OCI-LY3 (cell line): ENCODE data around the gene ADNP.
A peak's percentile ranks its signal among the peaks of the same experiment; 100 is the strongest.

Experiments used
- H2AFZ ChIP-seq: fragments of 200-600, 300-600 bp; shearing (Covaris generic); 2 replicates; pipeline ENCODE4 v1.6.0; 2014; ENCODE audit warnings: antibody characterized with exemption, low read depth, low read length
- H3K27ac ChIP-seq: fragments of 200-600, 300-600 bp; sonication (generic); 2 replicates; pipeline ENCODE4 v1.5.1; 2014; ENCODE audit warnings: mild to moderate bottlenecking, low read length, moderate library complexity, mixed read lengths
- H3K27me3 ChIP-seq: fragments of 200-600, 300-600 bp; sonication (generic); 2 replicates; pipeline ENCODE4 v1.6.1; 2014; ENCODE audit warnings: low read depth, low read length, mixed read lengths
- H3K36me3 ChIP-seq: fragments of 200-600, 300-600 bp; sonication (generic); replicated peaks from 2 replicates; pipeline ENCODE3; 2014; ENCODE audit warnings: low read depth, low read length, mixed read lengths
- H3K4me1 ChIP-seq: fragments of 300-600, 200-600 bp; sonication (generic); 2 replicates; pipeline ENCODE4 v1.6.1; 2014; ENCODE audit warnings: low read length, mixed read lengths
- H3K4me2 ChIP-seq: fragments of 200-600, 300-600 bp; sonication (generic); 2 replicates; pipeline ENCODE4 v1.6.1; 2014; ENCODE audit warnings: low read length, mixed read lengths
- H3K4me3 ChIP-seq: fragments of 300-600, 200-600 bp; sonication (generic); 2 replicates; pipeline ENCODE4 v1.5.1; 2014; ENCODE audit warnings: antibody characterized with exemption, mild to moderate bottlenecking, low read length, moderate library complexity
- H3K79me2 ChIP-seq: fragments of 300-600, 200-600 bp; shearing (Covaris generic); 2 replicates; pipeline ENCODE4 v1.6.1; 2014; ENCODE audit warnings: mild to moderate bottlenecking, low read length, mixed read lengths
- H3K9ac ChIP-seq: fragments of 300-600, 200-600 bp; shearing (Covaris generic); 2 replicates; pipeline ENCODE4 v1.6.0; 2014; ENCODE audit warnings: mild to moderate bottlenecking, low read length, moderate library complexity
- H3K9me3 ChIP-seq: fragments of 200-600, 300-600 bp; shearing (Covaris generic); 2 replicates; pipeline ENCODE4 v1.6.1; 2014; ENCODE audit warnings: low read length, mixed read lengths; ENCODE audit not compliant: insufficient read depth
- H4K20me1 ChIP-seq: fragments of 200-600, 300-600 bp; sonication (generic); 2 replicates; pipeline ENCODE4 v1.6.1; 2016; ENCODE audit warnings: low read length, mixed read lengths; ENCODE audit not compliant: insufficient read depth
- EZH2phosphoT487 ChIP-seq: fragments of 200-600 bp; shearing (Covaris generic); IDR thresholded peaks from 2 replicates; pipeline ENCODE4 v1.6.1; 2018; ENCODE audit warnings: antibody characterized with exemption, mixed run types, low read depth
- TF ChIP-seq, protein P1 (sequence below): fragments of 200-600, 300-600 bp; sonication (generic); IDR thresholded peaks from 2 replicates; pipeline ENCODE4 v1.5.1; 2014; ENCODE audit warnings: antibody characterized with exemption, low read length, low read depth

The ADNP gene

GRCh38 chr20:50850721-50851286 is 80.4 kb downstream of the ADNP start:
- Histone ChIP-seq H3K4me3 (no peak overlapping the region), H2AFZ (no peak overlapping the region), H3K27me3 (no peaks in the 10 kb centered on the region), H3K4me2 (peak overlapping the region; percentile 20), H3K9me3 (no peaks in the 10 kb centered on the region), H3K4me1 (peaks cover 31% of the 10 kb centered on the region), H3K9ac (peak overlapping the region; percentile 15; the same call in 1 of the 2 replicates), H3K79me2 (no peaks in the 10 kb centered on the region), H4K20me1 (no peaks in the 10 kb centered on the region), H3K36me3 (no peaks in the 10 kb centered on the region), H3K27ac (no peak overlapping the region)
- TF ChIP-seq, protein P1, sequence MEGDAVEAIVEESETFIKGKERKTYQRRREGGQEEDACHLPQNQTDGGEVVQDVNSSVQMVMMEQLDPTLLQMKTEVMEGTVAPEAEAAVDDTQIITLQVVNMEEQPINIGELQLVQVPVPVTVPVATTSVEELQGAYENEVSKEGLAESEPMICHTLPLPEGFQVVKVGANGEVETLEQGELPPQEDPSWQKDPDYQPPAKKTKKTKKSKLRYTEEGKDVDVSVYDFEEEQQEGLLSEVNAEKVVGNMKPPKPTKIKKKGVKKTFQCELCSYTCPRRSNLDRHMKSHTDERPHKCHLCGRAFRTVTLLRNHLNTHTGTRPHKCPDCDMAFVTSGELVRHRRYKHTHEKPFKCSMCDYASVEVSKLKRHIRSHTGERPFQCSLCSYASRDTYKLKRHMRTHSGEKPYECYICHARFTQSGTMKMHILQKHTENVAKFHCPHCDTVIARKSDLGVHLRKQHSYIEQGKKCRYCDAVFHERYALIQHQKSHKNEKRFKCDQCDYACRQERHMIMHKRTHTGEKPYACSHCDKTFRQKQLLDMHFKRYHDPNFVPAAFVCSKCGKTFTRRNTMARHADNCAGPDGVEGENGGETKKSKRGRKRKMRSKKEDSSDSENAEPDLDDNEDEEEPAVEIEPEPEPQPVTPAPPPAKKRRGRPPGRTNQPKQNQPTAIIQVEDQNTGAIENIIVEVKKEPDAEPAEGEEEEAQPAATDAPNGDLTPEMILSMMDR, result 0 out of 2 replicates have a peak, but pooled peaks have one; percentile 10
- TF ChIP-seq EZH2phosphoT487, result no peak

DNA sequence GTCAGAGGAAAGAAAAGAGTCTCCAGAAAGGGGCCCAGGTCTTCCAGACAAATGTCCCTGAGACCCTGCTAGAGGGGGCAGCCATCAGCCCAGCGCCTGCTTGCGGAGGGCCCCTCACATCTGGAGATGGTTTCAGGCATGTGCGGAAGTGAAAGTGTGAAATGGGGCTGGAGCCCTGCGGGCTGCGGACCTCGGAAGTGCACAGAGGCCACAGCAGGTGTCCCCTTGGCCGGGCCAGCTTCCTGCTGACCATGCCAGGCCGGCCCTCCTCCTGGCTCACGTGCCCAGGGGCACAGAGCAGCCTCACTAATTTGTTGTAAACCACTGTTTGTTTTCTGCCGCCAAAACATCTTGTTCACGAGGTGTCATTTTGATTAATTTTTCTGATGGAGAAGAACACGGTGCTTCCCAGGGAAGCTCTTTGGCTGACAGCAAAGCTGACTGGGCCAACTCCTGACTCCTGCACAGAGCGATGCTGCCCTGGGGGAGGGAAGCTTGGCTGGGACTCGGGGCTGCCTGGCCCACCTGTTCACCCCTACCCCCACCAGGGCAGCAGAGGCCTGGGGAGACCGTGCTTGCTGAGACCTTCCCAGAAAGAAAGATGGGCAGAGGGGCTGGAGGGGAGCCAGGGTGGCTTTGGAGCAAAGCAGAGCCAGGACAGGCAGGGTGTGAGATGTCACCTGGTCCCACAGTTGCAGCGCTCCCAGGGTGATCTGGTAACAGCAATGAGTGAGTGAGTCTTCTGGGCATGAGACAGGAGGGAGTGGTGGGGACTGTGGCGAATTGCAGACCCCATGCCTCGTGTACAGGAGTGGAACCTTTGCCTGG is 82.2 kb downstream of the ADNP start:
- Histone ChIP-seq H2AFZ (peak overlapping the region; percentile 37; the same call in 1 of the 2 replicates), H3K79me2 (no peaks in the 10 kb centered on the region), H3K27me3 (no peaks in the 10 kb centered on the region), H3K27ac (peak overlapping the region; percentile 22), H3K9me3 (no peaks in the 10 kb centered on the region), H3K9ac (peak overlapping the region; percentile 37; the same call in 1 of the 2 replicates), H3K36me3 (no peaks in the 10 kb centered on the region), H3K4me3 (peak overlapping the region; percentile 54), H4K20me1 (no peaks in the 10 kb centered on the region), H3K4me1 (peaks cover 48% of the 10 kb centered on the region), H3K4me2 (peak overlapping the region; percentile 72)
- no peak for TF ChIP-seq EZH2phosphoT487
- TF ChIP-seq, protein P1, result no peak

DNA sequence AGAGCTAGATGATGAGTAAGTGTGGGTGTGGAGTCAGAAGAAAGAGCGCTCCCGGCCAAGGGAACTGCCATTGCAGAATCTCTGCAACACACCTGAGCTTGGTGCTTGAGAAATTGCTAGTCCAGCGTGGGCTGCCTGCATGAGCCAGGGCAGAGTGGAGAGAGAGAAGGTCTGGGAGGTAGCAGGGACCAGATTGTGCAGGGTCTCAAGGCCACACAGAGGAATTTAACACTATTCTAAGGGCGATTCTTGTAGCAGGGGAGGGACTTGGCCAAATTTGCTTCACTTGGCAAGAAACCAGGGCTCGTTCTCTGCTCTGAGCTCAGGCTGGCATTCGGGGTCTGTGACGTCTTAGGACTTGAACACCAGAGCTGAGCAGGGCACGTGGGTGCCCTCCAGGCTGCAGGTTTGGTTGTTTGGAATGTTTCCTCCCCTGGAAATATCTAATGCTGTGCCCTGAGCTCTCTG is 82.9 kb downstream of the ADNP start:
- TF ChIP-seq, protein P1, result no peak
- TF ChIP-seq EZH2phosphoT487, result no peak
- no peaks in the 10 kb centered on the region for H3K27me3 ChIP-seq
- H3K36me3 ChIP-seq, result no peaks in the 10 kb centered on the region
- peak overlapping the region; percentile 54 for H3K4me3 ChIP-seq
- peak overlapping the region; percentile 37; the same call in 1 of the 2 replicates for H2AFZ ChIP-seq
- H3K9ac ChIP-seq, result peak overlapping the region; percentile 37; the same call in 1 of the 2 replicates
- H3K9me3 ChIP-seq, result no peaks in the 10 kb centered on the region
- H3K4me1 ChIP-seq, result peaks cover 55% of the 10 kb centered on the region
- no peaks in the 10 kb centered on the region for H3K79me2 ChIP-seq
- H4K20me1 ChIP-seq, result no peaks in the 10 kb centered on the region
- peak overlapping the region; percentile 72 for H3K4me2 ChIP-seq
- H3K27ac ChIP-seq, result peak overlapping the region; percentile 22
